SW 1271 (cell line): ENCODE measurements around the gene CLIC3.
"Not testable (repeated sequence)": the region's sequence is repeated elsewhere in the genome, so short reads cannot be mapped to it uniquely, and the experiment has no call there.

Source experiments
- DNase-seq, 2 experiments: peaks; one replicate each; lab custom pipeline; 2025; lab: John Stamatoyannopoulos, UW

Gene CLIC3, protein sequence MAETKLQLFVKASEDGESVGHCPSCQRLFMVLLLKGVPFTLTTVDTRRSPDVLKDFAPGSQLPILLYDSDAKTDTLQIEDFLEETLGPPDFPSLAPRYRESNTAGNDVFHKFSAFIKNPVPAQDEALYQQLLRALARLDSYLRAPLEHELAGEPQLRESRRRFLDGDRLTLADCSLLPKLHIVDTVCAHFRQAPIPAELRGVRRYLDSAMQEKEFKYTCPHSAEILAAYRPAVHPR

DNA sequence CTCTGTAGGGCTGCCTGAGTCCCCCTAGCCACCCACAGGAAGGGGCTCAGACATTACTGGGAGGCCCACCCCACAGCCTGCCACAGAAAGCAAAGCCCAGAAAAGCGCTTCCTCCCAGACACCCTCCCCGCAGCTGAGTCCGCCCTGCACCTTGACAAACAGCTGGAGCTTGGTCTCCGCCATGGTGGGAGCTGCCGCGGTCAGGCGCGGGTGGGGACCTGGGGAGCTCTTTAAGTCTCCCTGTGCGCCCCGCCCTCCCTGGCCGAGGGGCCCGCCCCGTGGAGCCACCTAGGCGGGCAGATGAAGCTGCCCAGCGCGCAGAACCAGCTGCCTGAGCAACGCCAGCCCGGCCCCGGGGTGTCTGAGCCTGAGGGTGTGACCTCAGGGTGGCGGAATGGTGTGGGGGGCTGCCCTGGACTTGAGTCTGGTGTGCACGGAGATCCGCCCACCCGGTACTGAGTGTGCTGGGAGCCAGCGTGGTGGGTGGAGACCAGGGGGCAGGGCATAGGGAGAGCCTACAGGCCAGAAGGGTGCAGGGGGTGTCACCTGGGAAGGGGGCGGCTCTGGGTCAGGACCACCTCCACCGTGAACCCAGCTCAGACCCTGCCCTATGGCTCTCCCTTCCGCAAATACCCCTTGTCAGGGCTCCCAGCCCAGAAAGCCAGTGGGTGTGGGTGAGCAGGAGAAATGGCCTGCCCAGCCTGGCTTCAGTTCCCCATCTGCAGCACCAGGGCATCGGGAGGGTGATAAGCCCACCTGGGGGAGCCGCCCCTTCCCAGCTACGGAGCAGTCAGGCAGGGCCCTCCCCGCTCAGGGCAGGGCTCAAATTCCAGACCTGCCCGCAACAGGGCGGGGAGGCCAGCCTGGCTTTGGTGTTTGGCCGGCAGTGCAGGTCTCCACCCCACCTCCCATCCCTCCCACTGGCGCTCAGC is at the start of gene CLIC3:
Gene CLIC3 (minus strand): TSS at position 208 of the 932 bp plus-strand sequence. CDS start 25 bp downstream, at position 183.
- no peak for DNase-seq

DNA sequence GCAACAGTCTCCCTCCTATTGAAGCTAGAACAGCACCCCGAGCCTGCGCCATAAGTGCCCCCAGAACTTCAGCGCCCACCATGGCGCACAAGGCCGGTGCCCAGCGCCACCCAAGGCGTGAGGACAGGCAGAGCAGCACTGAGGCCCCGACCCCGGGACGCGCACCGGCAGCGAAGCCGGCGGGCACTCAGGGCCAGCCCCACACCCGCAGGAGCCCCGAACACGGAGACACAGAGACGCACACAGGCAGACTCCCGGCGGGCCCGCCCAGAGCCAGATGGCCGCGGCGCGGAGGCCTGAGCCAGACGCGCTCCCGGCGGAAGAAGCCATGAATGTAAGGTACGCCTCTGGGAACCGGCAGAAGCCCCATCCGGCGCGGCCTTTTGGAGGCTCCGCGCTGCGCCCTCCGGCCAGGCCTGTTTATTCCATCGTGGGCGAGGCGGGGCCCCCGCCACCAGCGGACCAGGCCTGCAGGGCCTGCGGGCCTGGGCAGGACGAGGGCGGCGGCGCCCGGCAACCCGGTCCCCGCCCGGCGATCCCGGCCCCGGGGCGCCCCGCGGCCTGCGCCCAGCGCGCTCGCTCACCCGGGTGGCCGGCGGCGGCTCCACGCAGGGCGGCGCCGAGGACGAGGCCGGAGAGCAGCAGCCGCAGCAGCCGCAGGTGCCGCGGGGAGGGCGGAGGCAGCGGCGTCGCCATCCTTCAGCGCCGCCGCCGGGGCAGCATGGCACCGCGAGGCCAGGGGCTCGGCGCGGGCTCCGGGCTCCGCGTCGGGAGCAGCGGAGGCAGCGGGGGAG is 49.1 kb upstream of the CLIC3 start:
- DNase-seq = peak in 1 of 2 experiments; percentile 32

DNA sequence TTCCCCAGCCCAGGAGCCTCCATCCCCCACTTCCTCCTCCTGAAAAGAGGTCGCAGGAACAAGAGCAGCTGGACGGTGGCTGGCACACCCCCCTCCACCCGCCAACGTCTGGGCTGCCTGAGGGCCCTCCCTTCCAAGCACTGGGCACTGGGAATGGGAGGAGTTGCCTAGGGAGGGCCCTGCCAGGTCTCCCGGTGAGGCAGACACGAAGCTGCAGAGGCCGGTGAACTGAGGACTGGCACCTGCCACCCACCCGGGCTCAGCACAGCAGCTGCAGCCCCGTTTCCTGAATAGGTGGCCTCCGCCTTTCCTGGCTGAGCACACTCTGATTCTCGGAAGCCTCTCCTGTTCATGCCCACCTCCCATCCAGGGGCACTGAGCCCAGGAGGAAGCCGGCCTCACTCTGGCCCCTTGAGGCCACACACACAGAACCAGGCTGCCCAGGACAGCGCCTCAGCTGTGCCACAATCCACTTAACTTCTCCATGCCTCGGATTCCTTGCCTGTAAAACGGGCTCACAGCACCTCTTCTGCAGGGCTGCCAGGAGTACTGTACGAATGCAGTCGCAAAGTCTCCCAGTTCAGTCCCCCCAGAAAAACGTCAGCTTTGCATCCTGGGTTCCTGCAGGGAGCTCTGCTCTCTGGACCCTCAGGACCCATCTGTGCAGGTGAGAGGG is 48.3 kb upstream of the CLIC3 start:
- no peak for DNase-seq

DNA sequence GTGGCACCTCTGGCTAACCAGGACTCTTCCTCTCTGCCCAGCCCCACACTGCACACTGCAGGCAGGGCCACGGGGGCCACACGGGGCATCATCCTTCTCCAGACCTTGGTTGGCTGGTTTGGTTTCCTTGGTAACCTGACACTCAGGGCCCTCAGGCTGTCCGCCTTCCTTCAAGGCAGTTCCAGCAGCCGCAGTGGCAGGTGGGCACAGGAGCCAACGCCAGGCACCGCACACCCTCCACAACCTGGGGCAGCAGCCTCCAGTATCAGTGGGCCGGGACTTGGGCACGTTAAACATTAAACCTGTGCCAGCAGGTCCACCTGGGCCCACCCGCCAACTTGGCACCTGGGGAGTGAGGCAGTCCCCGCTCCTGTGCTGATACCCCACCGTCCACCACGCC is 47.7 kb upstream of the CLIC3 start:
- no peak for DNase-seq

DNA sequence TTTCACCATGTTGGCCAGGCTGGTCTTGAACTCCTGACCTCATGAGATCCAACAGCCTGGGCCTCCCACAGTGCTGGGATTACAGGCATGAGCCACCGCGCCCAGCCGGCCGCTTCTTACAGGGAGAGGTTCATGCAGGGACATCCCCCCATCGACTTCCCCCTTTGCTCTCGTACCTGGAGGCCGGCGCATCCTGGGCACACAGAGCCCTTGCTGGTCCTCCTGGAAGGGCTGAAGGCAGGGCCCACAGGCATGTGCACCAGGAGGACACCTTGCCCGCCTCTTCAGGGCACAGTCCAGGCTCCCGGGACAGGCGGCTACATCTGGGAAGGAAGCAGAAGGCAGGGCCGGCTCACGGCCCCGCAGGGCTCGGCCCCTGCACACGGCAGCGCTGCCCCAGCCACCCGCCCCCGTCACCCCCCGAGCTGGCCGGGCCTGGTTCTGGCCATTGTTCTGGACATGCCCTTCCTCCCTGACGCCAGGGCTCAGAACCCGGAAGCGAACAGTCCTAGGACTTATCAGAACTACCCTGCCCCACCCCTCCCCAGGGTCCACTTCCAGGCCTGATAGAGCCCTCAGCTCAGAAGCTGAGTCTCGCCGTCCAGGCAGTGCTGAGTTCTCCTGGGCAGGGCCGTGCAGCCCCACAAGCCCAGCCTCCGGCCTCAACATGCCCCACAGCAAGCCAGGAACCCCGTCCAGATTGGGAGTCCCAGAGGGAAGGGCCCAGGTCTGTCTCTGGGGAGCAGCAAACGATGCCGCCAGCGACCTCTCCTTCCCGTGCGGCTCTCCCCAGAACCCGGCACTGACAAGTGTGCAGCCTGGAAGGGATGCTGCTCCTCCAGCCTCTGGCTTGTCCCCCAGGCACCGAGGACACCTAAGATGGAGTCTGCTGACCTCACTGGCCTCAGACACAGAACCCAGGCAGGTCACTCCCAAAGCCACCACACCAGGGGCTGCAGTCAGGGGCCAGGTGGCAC is 46.7 kb upstream of the CLIC3 start:
- no peak for DNase-seq

DNA sequence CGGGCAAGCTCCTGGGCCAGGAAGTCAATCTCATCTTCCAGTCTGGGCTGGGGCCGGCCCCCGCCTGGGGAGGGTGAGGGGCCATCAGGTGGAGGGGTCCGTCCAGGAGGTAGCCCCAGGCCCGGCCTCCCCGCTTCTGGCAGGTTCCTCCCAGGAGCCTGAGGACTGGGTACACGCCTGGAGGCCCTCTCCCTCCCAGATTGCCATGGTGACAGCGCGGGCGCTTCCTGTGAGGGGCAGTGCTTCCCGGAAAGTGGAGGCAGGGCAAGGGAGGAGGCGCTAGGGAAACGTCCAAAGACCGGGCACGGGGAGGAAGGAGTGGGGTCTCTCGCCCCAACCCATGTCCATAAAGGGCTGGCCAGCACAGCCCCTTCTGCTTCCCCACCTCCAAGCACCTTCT is 44.8 kb upstream of the CLIC3 start:
- DNase-seq = no peak

DNA sequence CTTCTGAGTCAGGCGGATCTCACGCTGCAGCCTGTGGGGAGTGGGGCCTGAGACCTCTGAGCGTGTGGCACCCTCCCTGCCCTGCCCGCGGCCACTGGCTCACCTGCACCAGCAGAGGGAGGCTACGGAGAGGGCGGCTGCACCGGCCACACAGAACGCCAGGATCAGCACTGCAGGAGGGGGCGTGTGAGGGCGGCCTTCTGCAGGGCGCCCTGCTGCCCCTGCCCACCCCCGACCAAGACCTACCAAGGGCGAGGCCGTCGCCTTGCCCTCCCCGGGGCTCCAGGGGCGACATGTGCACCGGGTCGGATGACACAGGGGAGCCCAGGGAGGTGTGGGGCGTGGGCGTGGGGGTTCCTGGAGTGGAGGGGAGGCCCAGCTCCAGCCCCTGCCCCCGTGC is 44.2 kb upstream of the CLIC3 start:
- no peak for DNase-seq

DNA sequence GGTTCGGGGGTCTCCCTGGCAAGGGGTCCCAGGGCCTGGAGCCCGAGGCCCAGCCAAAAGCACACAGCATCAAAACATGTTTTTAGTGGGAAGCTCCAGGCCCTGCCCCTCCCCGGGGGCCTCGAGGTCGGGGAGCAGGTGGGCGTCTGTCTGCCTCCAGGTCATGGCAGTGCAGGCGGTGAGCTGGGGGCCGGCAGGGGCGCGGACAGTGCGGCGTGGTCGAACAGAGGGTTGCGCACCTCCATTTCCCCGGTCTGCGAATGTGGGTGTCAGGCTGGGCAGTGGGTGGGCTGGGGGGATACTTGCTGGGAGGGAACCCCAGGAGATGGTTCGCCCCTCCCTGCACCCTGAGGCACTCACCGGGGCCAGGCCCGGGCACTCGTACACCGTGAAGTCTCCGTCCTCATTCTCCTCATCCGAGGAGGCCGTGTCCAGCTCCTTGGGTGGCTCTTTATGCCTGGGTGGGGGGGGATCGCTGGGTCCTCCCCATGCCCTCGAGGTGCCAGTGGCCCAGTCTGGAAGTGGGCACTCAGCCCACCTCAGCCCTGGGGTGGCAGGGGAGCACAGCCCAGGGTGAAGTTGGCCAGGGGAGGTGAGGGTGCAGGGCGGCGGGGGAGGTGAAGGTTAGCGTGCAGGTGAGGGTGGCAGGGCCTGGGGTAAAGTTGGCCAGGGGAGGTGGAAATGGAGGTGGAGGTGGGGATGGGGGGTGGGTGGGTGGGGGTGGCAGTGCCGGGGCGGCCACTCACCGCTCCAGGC is 43.4 kb upstream of the CLIC3 start:
- DNase-seq = no peak

DNA sequence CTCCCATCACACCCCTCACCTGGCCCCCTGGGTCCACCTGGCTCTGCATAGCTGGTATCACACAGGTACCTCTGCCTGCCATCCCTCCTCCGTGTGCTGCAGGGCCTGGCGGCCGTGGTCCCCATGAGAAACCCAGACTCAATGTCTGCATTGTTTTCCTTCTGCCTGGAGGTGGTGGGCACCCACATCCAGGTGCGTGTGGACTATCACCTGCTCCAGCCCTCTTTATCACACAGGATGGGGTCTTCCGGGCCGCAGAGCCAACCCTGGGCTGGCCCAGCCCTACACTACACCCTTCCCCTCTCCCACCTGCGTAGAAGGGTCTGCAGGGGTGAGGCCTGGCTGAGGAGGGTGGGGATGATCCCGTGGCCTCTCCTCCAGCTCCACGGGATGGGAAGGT is 42.5 kb upstream of the CLIC3 start:
- no peak for DNase-seq

DNA sequence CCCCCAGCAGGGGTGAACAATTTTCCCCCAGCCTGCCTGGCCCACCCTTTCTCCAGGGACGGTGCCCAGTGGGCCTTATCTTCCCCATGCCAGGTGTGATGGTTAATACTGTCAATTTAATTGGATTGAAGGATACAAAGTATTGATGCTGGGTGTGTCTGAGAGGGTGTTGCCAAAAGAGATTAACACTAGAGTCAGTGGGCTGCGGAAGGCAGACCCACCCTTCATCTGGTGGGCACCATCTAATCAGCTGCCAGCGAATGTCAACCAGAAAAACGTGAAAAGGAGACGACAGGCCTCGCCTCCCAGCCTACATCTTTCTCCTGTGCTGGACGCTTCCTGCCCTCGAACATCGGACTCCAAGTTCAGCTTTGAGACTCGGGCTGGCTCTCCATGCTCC is 41.1 kb upstream of the CLIC3 start:
- no peak for DNase-seq

DNA sequence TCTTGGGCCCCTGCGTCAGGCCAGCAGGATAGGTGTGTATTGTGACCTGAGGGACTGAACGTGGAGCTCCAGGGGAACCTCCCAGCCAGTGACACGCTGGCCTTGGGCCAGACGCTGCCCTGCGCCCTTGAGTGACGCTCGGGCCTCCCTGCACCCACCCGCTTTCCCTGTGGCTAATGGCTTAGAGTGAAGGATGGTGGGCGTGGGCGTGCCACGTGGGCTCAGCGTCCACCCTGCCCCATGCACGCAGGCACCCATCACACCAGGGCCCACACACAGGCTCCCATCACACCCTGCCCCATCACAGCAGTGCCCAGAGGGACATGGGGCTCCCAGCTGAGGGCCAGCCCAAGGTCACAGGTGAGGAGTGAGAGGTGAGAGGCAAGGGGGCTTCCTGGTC is 40.7 kb upstream of the CLIC3 start:
- DNase-seq = no peak

DNA sequence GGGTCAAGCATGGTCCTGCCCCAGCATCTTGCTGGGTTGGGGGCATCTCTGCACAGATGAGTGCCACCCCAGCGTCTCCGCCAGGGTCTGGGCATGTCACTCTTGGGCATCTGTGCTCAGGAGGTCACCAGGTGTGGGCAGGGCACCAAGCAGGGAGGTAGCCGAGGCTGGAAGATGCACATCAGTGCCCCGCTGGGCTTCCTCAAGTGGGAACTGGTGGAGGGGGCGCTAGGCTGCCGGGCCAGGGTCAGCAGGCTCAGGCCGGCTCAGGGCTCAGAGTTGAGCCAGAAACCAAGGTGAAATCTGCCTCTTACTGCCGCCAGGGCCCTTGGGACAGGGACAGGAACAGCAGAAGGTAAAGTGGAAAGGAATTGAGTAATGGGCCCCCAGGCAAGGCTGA is 39.6 kb upstream of the CLIC3 start:
- no peak for DNase-seq

DNA sequence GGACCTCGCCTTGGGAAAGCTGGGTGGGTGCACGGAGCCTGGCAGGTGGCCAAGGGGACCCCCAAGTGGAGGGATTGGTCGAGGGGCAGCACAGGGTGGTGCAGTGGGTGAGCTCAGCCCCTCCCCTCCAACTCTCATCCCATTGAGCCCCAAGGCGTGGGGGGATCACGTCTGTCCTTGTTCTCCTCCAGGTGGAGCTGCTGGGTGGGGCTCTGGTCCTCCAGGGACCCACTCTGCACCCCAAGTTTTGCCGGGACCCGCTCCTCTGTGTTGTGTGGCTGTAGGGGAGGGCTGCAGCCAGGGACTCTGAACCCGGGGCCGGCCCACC is 39.1 kb upstream of the CLIC3 start:
- DNase-seq = no peak

DNA sequence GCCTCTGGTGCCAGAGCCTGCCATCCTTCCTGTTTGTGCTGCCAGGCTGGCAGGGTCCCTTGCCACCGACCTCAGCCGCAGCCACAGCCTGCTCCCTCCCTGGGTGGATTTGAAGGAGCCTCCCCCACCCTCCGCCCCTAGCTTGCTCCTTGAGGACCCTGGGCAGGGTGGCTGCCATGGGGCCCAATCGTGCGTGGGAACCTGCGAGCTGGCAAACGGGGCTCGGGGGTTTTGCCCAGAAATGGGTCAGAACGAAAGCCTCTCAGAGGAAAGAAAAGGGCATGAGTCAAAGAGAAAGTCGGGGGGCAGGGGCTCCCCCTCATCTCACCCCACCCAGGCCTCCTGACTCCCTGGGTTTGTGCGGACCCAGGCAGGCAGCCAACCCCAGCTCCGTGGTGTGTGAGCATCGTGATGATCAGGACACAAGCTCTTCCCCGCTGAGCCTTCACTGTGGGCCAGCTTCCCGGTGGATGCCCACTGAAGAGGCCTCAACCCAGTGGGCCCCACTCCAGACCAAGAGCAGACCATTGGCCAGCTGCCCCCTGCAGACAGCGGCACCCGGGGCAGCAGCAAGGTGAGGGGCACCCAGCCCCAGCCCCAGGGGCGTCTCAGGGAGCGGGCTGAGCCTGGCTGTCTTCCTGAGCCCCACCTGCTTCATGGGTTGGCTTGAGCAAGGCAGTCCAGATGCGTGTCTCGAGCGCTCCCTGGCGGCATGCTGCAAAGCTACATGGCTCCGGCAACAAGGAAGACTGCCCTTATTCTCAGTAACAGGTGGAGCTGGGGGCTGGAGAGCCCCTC is 38.5 kb upstream of the CLIC3 start:
- peak; percentile 38 to 79 for DNase-seq

DNA sequence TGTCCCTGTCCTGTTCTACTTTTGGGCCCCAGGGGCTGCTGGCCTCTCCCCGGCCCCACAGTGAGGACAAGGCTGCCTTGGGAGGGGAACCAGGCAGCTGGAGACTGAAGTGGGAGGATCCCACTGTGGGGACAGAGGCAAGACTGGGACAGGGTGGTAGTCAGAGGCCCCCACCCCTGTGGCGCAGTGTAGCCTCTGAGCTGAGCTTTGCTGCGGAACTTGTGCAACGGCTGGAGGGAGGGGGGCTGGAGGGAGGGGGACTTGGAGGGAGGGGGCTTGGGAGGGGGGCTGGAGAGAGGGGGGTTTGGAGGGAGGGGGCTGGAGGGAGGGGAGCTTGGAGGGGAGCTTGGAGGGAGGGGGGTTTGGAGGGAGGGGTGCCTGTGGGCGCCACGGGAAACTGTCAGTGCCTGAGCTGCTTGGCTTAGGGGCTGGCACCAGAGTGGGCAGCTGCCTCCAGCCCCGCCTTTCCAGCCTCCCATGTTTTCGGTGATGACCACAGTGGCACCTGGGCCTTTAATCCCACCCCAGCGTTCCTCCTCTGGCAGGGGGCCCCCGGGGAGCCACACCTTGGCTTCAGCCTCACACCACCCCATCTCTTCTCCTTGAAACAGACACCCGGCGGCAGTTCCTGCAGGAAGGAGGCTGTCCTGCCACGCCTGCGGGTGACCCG is 37.8 kb upstream of the CLIC3 start:
- DNase-seq = no peak

DNA sequence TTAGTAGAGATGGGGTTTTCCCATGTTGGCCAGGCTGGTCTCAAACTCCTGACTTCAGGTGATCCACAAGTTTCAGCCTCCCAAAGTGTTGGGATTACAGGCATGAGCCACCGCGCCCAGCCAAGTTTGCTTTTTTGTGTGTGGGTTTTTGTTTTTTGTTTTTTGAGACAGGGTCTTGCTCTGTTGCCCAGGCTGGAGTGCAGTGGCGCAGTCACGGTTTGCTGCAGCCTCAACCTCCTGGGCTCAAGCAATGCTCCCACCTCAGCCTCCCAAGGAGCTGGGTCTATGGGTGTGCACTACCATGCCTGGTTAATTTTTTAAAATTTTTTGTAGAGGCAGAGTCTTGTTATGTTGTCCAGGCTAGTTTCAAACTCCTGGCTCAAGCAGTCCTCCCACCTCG is 37.1 kb upstream of the CLIC3 start:
- DNase-seq = not testable (repeated sequence)

DNA sequence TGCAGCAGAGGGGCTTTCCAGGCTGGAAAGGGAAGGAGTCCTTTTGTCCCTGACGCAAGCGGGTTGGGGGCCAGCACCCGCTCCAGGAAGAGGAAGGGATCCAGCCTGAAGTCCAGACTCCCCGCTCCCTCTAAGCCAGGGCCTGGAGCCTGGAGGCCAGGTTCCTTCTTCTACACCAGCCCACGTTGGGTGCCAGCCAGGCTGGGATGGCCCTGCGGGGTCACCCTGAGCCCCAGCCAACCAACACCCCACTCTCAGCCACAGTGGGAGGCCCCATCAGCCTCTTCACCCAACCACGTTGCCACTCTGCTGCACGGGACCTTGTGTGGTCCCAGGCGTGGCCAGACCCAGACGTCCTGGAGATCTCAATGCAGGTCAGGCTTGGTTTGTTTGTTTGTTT is 36.5 kb upstream of the CLIC3 start:
- no peak for DNase-seq

DNA sequence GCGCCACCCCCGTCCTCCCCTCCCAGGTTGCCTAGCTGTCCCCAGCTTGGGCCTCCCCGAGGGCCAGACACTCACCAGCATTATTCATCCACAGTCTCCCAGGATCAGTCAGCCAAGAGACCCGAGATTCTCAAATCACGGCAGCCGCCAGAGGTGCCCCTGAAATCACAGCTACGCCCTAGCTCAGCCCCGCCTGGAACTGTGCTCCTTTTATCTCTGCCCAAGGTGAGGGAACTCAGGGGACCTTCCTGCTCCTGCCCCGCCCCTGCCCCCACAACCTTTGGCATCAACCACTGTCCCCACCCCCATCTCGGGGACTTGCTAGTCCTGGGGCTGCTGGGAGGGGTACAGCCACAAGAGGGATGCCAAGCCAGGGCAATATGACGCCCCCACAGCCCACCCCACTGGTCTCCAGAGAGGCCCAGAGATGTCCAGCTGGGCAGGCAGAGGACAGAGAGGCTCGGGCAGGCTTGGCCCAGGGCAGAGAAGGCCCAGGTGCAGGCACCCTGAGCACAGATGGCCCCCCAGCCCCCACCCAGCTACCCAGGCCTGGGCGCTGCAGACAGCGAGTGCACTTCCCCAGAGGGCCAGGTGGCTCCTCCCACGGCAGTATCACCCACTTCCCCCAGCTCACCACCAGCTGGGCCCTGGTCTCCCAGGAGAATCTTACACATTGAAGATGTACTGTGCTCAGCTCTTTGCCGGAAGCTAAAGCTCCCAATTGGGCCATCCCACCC is 35.7 kb upstream of the CLIC3 start, which contains the start of gene FUT7:
Gene FUT7 (minus strand): TSS at position 185 of the 737 bp plus-strand sequence. CDS start 97 bp downstream, at position 88.
- DNase-seq = no peak
